Dendritic cell treated with granulocyte-macrophage colony-stimulating factor and Interleukin-4, amounts not matched to agents 40 ng/mL and 50 ng/mL, for 4 days (primary cell): Measurements from ENCODE around the gene CDK17.
A peak's percentile ranks its signal among the peaks of the same experiment; 100 is the strongest.
"Not testable (repeated sequence)": the region's sequence is repeated elsewhere in the genome, so short reads cannot be mapped to it uniquely, and the experiment has no call there.

Experiments
- H3K27ac Mint-ChIP-seq: one replicate; pipeline ENCODE4 v1.8.0; 2022; ENCODE audit warnings: mild to moderate bottlenecking, mixed read lengths
- H3K27me3 Mint-ChIP-seq: one replicate; pipeline ENCODE4 v1.8.0; 2022; ENCODE audit warnings: mild to moderate bottlenecking, mixed read lengths
- H3K36me3 Mint-ChIP-seq: one replicate; pipeline ENCODE4 v1.8.0; 2022; ENCODE audit warnings: low read depth, mixed read lengths
- H3K4me1 Mint-ChIP-seq: one replicate; pipeline ENCODE4 v1.8.0; 2022; ENCODE audit warnings: low read depth, mixed read lengths
- H3K4me3 Mint-ChIP-seq: one replicate; pipeline ENCODE4 v1.8.0; 2022; ENCODE audit warnings: mild to moderate bottlenecking, moderate library complexity, mixed read lengths
- H3K9me3 Mint-ChIP-seq: one replicate; pipeline ENCODE4 v1.8.0; 2022; ENCODE audit warnings: mixed read lengths
- intact Hi-C: fragments of 100-400 bp; cut with micrococcal nuclease; formaldehyde crosslinking; loops from one replicate; pipeline ENCODE4 v1.15.0; 2022

Gene CDK17

DNA sequence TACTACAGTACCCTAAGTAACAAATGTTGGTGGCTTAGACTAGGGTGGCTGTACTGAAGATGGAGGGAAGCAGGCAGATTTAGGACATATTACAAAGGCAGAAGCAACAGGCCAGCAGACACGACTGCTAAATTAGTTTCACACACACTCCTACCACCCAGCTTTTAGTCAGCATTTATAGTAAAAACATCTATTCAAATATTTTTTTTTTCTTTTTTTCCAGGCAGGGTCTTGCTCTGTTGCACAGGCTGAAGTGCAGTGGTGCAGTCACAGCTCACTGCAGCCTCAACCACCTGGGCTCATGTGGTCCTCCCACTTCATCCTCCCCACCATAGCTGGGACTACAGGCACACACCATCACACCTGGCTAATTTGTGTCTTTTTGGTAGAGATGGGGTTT, 72.9 kb downstream of the CDK17 start:
- Mint-ChIP-seq H3K36me3 (peaks cover 51% of the 10 kb centered on the region), H3K27me3 (no peaks in the 10 kb centered on the region), H3K4me1 (peaks cover 13% of the 10 kb centered on the region), H3K4me3 (no peak overlapping the region), H3K9me3 (no peaks in the 10 kb centered on the region), H3K27ac (no peak overlapping the region)
- intact Hi-C loops, result no loop called here

DNA sequence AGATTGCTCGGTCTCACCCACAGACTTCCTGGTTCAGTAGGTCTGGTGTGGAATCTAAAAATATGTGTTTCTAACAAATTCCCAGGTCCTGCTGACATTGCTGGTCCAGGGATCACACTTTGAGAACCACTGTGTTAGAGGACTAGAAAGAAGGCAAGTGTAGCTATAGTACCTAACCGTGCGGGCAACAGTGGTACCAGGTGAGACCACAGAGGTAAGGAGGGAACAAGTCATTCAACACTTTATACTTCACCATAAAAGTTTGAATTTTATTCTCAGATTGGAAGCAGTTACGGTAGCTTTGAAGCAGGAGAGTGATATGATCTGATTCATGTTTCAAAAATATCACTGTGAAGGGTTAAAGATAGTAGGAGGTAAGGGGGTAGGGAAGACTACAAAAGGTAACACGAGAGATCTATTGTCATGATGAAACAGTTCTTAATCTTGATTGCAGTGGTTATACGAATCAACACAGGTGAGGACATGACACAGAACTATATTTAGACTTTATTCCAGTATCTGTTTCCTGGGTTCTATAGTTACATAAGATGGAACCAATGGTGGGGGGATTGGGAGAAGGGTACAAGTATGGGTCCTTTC, 73.5 kb downstream of the CDK17 start:
- intact Hi-C loops, result no loop called here
- Mint-ChIP-seq H3K9me3 (no peaks in the 10 kb centered on the region), H3K4me3 (no peak overlapping the region), H3K36me3 (peaks cover 58% of the 10 kb centered on the region), H3K27ac (no peak overlapping the region), H3K4me1 (peaks cover 13% of the 10 kb centered on the region), H3K27me3 (no peaks in the 10 kb centered on the region)

- intact Hi-C loops, result no loop called here
These were observed 76.3 kb downstream of the CDK17 start for GRCh38 chr12:96323906-96324305.

DNA sequence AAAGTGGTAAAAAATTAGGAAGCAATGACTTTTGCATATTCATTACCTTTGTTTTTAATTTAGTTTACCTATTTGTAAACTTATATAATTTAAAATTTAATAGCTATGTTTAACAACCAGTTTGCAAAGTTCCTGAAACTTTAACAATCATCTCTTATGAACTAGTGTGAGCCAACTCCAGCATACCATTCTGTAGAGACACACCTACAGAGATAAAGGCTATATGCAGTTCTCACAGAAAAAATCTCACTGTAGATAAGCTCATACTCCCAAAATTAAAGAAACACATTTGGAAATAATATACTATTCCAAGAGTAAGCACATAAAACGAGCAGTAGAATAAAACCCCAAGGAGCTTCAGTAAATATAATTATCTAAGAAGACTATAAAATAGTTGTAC, 77.5 kb downstream of the CDK17 start:
- intact Hi-C loops, result no loop called here
- no peaks in the 10 kb centered on the region for H3K9me3 Mint-ChIP-seq
- no peak overlapping the region for H3K27ac Mint-ChIP-seq
- no peaks in the 10 kb centered on the region for H3K27me3 Mint-ChIP-seq
- no peak overlapping the region for H3K4me3 Mint-ChIP-seq
- H3K4me1 Mint-ChIP-seq, result peaks cover 5% of the 10 kb centered on the region
- peaks cover 39% of the 10 kb centered on the region for H3K36me3 Mint-ChIP-seq

More at GRCh38 chr12:96323906-96324305, 76.3 kb downstream of the CDK17 start:
- Mint-ChIP-seq H3K27me3 (no peaks in the 10 kb centered on the region), H3K9me3 (no peaks in the 10 kb centered on the region), H3K36me3 (peaks cover 45% of the 10 kb centered on the region), H3K4me3 (no peak overlapping the region), H3K4me1 (peaks cover 13% of the 10 kb centered on the region), H3K27ac (no peak overlapping the region)

DNA sequence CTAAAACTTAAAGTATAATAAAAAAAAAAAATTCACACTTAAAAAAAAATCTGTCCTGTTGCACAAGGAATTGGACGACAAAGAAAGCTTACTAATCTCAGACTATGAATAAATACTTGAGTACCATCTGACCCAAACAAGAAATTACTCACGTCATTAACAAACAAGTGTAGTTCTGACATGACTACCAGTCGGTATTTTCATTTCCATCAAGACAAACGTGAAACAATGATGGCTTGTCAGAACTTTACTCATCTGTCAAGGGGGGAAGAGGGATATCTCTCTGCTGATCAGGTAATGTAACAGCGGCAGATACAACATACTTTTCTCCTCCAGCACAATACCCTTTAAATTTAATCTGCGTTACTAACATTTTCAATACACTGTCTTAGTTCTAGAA, 78.3 kb downstream of the CDK17 start:
- Mint-ChIP-seq H3K4me3 (no peak overlapping the region), H3K27ac (no peak overlapping the region), H3K27me3 (no peaks in the 10 kb centered on the region), H3K36me3 (peaks cover 39% of the 10 kb centered on the region), H3K9me3 (no peaks in the 10 kb centered on the region), H3K4me1 (peaks cover 9% of the 10 kb centered on the region)
- intact Hi-C loops, result no loop called here

DNA sequence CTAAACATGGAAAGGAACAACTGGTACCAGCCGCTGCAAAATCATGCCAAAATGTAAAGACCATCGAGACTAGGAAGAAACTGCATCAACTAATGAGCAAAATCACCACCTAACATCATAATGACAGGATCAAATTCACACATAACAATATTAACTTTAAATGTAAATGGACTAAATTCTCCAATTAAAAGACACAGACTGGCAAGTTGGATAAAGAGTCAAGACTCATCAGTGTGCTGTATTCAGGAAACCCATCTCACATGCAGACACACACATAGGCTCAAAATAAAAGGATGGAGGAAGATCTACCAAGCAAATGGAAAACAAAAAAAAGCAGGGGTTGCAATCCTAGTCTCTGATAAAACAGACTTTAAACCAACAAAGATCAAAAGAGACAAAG, 82.4 kb downstream of the CDK17 start:
- H3K27me3 Mint-ChIP-seq, H3K27ac Mint-ChIP-seq, H3K4me1 Mint-ChIP-seq, H3K4me3 Mint-ChIP-seq, intact Hi-C loops, H3K9me3 Mint-ChIP-seq: not testable (repeated sequence)
- peaks cover 17% of the 10 kb centered on the region for H3K36me3 Mint-ChIP-seq

DNA sequence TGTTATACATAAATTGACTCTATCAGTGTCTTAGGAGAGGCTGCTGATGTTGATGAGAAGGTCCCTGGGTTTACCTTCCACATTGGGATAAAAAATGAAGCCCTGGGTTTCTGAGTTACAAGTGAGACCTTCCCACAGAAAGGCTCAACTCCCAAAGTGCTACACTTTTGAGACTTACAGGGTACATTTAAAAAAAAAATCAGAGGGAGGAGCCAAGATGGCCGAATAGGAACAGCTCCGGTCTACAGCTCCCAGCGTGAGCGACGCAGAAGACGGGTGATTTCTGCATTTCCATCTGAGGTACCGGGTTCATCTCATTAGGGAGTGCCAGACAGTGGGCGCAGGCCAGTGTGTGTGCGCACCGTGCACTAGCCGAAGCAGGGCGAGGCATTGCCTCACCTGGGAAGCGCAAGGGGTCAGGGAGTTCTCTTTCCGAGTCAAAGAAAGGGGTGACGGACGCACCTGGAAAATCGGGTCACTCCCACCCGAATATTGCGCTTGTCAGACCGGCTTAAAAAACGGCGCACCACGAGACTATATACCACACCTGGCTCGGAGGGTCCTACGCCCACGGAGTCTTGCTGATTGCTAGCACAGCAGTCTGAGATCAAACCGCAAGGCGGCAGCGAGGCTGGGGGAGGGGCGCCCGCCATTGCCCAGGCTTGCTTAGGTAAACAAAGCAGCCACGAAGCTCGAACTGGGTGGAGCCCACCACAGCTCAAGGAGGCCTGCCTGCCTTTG, 84.3 kb downstream of the CDK17 start:
- Mint-ChIP-seq H3K27ac (peak overlapping the region; percentile 30), H3K4me3 (peak overlapping the region; percentile 76)
- H3K9me3 Mint-ChIP-seq, intact Hi-C loops, H3K27me3 Mint-ChIP-seq, H3K4me1 Mint-ChIP-seq, H3K36me3 Mint-ChIP-seq: not testable (repeated sequence)

GRCh38 chr12:96314723-96315122, 85.5 kb downstream of the CDK17 start:
- H3K4me1 Mint-ChIP-seq, result peaks cover 6% of the 10 kb centered on the region
- H3K27ac Mint-ChIP-seq, result no peak overlapping the region
- no peak overlapping the region for H3K4me3 Mint-ChIP-seq
- H3K9me3 Mint-ChIP-seq, result no peaks in the 10 kb centered on the region
- H3K27me3 Mint-ChIP-seq, result no peaks in the 10 kb centered on the region
- H3K36me3 Mint-ChIP-seq, result peaks cover 6% of the 10 kb centered on the region
- intact Hi-C loops, result no loop called here

GRCh38 chr12:96313606-96314005, 86.6 kb downstream of the CDK17 start:
- H3K27ac Mint-ChIP-seq, result no peak overlapping the region
- H3K36me3 Mint-ChIP-seq, result peaks cover 13% of the 10 kb centered on the region
- no peak overlapping the region for H3K4me3 Mint-ChIP-seq
- intact Hi-C loops, result no loop called here
- no peaks in the 10 kb centered on the region for H3K27me3 Mint-ChIP-seq
- H3K9me3 Mint-ChIP-seq, result no peaks in the 10 kb centered on the region
- peaks cover 6% of the 10 kb centered on the region for H3K4me1 Mint-ChIP-seq

DNA sequence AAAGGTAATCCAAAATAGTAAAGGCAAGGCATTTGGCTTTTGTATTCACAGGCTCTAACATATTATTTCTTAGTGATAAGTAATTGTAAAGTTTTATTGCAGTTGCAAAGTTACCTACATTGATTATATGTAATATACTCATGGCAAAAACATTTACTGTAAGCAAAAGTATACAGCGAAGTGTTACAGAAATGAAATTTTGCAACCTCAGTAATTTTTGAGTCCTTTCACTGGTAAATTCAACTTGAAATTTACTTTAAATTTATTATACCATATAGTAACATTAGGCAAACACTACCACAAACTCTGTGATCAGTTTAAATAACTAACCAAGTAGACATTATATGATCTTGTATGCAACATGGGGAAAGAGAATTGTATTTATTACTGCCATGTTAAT, 89.0 kb downstream of the CDK17 start:
- intact Hi-C loops, result no loop called here
- Mint-ChIP-seq H3K27ac (no peak overlapping the region), H3K4me3 (no peak overlapping the region), H3K9me3 (no peaks in the 10 kb centered on the region), H3K27me3 (no peaks in the 10 kb centered on the region), H3K4me1 (no peaks in the 10 kb centered on the region), H3K36me3 (peaks cover 14% of the 10 kb centered on the region)

- intact Hi-C loops, result no loop called here
- no peaks in the 10 kb centered on the region for H3K27me3 Mint-ChIP-seq
- no peaks in the 10 kb centered on the region for H3K4me1 Mint-ChIP-seq
- no peak overlapping the region for H3K27ac Mint-ChIP-seq
- no peak overlapping the region for H3K4me3 Mint-ChIP-seq
- H3K9me3 Mint-ChIP-seq, result no peaks in the 10 kb centered on the region
- H3K36me3 Mint-ChIP-seq, result peaks cover 15% of the 10 kb centered on the region
These were observed 90.2 kb downstream of the CDK17 start for GRCh38 chr12:96310067-96310466.

DNA sequence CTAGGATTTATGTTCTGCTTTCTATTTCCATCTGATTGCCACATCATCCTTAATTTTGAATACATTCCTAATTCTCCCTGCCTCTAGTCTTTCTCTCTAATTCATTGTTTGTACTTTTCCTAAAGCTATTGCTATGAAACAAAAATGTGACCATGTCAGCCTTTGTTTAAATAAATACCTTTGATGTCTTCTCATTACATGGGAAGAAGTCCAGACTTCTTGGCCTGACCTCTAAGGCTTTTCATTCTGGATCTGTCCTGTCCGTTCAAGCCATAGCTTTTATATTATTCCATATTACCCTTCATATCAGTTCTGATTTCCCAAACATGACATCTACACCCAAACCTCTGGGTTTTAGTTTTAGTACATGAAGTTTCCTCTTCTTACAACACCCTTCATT, 91.4 kb downstream of the CDK17 start:
- intact Hi-C loops, result loop anchor here (10.0 kb wide), 1 partner anchor 66 kb away; no protein-coding TSS in a partner anchor
- Mint-ChIP-seq H3K36me3 (peaks cover 15% of the 10 kb centered on the region), H3K27ac (no peak overlapping the region), H3K4me3 (no peak overlapping the region), H3K27me3 (no peaks in the 10 kb centered on the region), H3K9me3 (no peaks in the 10 kb centered on the region), H3K4me1 (no peaks in the 10 kb centered on the region)

- no peaks in the 10 kb centered on the region for H3K27me3 Mint-ChIP-seq
- intact Hi-C loops, result loop anchor here (10.0 kb wide), 1 partner anchor 69 kb away; no protein-coding TSS in a partner anchor
- H3K4me1 Mint-ChIP-seq, result no peaks in the 10 kb centered on the region
- H3K36me3 Mint-ChIP-seq, result peaks cover 15% of the 10 kb centered on the region
- H3K27ac Mint-ChIP-seq, result no peak overlapping the region
- H3K4me3 Mint-ChIP-seq, result no peak overlapping the region
- no peaks in the 10 kb centered on the region for H3K9me3 Mint-ChIP-seq
These were observed 94.6 kb downstream of the CDK17 start for GRCh38 chr12:96305665-96306064.

DNA sequence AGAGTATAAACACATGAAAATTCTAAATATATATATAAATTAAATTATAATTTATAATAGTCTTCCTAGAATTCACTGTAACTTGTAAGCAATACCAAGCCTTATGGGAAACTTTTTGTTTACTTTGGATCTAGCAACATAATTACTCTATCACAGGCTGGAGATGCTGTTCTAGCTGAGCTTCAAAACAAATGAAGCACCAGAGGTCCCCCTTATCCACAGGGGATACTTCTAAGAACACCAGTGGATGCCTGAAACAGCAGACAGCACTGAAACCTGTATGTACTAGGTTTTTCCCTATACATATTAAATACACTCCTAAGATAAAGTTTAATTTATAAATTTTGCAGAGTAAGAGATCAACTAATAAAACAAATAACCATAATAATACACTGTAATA, 96.6 kb downstream of the CDK17 start:
- H3K27me3 Mint-ChIP-seq, result no peaks in the 10 kb centered on the region
- intact Hi-C loops, result loop anchor here (10.0 kb wide), 1 partner anchor 71 kb away; no protein-coding TSS in a partner anchor

More for the DNA sequence above, 96.6 kb downstream of the CDK17 start:
- Mint-ChIP-seq H3K4me3 (no peak overlapping the region), H3K27ac (no peak overlapping the region), H3K9me3 (no peaks in the 10 kb centered on the region), H3K36me3 (peaks cover 17% of the 10 kb centered on the region), H3K4me1 (no peaks in the 10 kb centered on the region)
